Fibroblast of upper back skin (primary cell): ENCODE data around the gene POLA2.
A peak's percentile ranks its signal among the peaks of the same experiment; 100 is the strongest.
"Not testable (repeated sequence)": the region's sequence is repeated elsewhere in the genome, so short reads cannot be mapped to it uniquely, and the experiment has no call there.

ENCODE experiments used
- DNase-seq: peaks from one replicate; pipeline ENCODE4 v3.0.0-alpha.2; 2013

Gene POLA2

DNA sequence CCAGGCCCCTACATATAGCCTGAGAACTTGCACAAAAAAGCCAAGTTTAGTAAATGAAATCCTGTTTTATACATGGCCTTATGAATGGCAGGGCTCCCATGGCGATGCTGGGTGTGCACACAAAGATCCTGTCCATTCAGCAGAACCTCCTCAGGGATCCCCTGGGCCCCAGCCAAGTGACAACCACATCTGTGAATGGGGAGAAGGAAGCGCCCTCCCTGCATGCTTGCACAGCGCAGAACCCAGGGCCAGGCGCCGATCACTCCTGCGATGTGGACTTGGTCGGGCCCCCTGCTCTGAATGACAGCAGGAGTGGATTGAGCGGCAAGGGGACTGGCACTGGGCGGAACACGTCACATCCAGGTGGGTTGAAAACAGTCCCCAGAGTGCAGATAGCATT lies 48.5 kb downstream of the POLA2 start:
- peak; percentile 43 for DNase-seq

DNA sequence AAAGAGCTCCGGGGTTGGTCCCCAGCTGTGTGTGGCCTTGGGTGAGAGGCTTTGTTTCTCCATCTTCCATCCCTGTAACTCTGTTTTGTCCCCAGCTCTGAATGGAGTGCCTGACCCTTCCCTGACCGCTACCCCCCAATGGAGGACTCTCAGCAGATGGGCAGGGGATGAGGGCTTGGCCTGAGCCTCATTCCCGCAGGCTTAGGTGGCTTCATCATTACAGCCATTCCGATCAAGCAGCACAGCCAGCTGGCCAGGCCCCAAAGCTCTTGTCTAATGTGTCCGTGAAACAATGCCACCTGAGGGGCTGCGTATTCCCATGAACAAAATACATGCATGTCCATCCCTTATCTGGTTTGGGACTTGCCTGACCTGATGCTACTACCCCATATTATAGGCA lies 49.0 kb downstream of the POLA2 start:
- peak; percentile 39 for DNase-seq

DNA sequence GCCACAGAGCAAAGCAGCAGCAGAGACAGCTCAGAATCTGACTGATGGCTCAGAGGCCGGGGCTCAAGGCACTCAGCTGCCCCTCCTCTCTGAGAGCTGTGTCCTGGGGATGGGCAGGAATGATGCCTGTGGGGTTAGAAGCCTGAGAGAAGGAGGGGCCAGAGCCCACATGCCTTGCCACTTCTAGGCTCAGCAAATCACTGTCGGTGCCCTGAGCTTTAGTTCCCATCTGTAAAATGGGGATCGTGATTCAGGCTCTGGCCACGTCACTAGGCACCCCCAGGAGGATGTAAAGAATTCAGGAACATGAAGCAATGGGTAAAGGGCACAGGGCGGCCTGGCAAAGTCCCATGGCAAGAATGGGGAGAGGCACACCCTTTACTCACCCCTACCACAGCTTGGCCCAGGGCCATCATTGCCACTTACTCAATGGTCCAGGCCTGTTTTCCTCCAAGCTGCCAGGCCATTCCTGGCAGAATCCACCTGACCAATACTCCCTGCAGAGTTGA lies 49.5 kb downstream of the POLA2 start:
- DNase-seq = peak; percentile 8

DNA sequence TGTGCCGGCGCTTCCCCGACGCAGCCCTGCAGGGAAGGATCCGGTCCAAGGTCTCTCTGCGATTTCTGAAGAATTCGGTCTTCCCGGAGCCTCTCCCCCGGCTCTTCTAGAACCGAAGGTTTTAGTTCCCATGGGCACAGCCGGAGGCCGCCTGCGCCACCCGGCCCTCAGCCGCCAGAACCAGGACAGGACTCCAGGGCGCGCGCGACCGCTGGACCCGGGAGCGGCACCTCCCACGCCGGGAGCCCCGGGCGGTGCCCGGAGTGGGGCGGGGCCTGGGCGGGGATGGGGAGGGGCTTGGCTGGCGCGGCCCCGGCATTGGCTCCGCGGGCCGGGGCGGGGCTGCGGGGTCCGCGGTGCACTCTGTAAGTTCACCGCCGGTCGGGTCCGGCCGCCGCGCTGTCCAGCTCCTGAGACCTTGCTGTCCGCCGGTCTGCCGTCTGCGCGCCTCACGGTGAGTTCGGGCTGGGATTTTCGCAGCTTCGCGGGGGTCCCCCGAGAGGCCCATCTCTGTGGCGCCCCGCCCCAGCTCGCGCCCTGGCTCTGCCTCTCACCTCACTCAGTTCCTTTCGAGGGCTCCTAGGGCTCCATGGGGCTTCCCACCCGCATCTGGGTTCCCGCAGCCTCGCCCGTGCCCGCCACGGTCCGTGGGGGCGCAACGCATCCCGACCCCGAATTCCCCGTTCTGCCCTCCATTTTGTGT lies 52.9 kb downstream of the POLA2 start, which contains the start of gene CDC42EP2:
Gene CDC42EP2, plus strand, starts transcription at position 366 of the 703 bp plus-strand sequence. CDS start 6,033 bp downstream, outside the sequence.
- DNase-seq = peak; percentile 71

DNA sequence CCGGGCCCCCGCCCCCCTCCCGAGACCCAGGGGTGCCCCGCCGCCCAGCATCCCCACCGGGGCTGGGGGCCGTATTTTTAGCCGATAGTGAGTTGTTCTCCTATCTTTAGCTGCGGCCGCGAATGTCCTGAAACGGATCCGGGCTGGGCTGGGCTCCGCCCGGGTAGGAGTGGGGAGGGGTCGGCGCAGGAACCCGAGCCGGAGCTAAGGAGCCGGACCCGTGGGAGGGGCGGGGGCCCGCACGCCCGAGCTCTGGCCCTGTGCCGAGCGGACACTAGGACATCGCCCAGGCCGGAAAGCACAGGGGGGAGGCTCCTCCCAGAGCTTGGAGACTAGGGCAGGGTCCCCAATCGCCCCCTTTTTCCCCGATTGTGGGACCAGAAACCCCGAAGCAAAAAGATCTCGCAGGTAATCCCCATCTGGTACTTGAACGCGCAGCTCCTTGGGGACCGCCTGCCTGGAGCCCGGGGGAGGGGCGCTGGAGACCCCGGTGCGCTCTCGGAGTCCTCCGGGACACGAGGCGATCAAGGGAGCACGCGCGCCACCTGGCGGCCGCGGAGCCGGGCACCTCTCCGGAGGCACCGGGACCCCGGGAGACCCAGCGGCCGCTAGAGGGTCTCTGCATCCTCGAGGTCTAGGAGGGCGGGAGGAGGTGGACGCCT lies 53.6 kb downstream of the POLA2 start:
- peak; percentile 66 for DNase-seq

DNA sequence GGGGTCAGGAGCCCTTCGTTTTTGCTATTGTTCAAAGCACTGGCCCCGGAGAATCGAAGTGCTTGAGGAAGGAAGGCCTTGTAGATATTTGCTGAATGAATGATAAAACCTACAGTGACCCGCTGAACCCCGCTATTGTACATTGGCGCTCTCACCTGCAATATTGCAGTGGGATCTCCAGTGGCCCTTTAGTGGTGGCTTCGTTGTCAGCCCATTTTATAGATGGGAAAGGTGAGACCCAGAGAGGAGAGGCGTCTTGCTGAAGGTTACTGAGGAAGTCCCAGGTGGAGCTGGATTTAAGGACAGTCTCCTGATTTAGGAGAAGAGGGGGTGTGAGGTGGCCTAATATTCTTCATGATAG lies 54.1 kb downstream of the POLA2 start:
- no peak for DNase-seq

DNA sequence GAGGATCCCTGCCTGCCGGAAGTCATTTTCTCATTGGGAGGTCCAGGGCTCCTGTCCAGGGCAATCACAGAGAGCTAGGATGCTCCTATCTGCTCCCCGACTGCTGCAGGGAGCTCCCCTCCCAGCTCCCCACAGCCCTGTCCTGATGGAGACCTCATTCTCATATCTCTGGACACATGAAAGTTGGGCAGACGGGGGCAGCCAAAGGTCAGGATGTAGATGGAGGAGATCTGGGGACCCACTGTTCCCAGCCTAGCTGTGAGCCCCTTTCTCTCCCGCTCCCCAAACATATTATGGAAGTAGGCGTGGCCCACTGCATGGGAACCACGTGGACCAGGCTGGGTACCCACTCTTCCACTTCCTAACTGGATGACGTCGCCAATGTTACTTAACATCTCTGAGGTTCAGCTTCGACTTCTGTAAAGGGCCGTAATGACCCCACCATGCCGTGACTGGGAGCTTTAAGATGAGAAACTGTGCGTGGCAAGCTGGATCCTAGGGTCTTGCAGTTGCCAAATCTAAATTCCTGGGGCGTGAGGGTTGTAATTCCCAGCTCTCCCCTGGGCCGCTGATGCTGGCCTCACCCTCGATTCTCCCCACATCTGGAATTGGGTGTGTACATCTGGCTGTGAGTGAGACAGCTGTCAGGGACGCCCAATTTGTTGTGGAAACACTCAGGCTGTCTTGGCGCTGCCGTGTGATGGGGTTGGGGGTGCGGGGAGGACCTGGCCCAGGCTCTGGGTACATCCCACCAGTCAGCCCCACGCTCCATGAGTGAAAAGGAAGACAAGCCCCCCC lies 54.7 kb downstream of the POLA2 start:
- DNase-seq = peak; percentile 95

DNA sequence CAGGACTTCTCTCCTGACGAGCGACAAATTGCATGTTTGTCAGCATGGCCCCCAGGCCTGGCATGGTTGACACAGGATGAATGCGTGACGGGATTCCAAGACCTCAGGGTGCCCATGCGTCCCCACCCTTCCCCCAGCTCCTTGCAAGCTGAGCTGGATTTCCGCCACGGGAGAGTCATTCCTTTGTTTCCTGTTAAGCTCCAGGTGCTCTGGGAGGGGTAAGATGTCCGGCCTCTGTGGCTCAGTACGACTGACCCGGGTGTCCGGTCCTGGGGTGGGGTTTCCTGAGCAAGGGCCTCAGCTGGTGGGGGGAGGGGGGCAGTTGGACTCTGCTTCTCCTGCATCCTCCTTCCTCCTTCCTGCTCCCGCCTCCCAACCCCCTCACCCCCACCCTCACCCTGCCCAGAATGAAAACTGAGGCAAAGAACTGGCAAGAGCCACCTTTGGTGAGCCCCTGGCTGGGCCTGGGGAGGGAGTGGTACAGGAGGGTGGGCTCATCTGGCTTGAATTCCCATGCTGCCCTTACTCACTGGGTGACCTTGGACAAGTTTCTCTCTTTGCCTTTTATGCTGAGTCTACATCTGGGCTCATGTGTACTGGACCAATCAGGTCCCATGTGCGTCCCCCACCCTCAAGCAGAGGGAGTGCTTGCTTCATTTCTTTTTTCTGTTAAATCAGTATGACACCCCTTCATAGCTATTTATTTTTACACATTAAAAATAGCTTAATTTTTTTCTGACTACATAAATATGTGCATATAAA lies 55.4 kb downstream of the POLA2 start:
- peak; percentile 77 for DNase-seq

DNA sequence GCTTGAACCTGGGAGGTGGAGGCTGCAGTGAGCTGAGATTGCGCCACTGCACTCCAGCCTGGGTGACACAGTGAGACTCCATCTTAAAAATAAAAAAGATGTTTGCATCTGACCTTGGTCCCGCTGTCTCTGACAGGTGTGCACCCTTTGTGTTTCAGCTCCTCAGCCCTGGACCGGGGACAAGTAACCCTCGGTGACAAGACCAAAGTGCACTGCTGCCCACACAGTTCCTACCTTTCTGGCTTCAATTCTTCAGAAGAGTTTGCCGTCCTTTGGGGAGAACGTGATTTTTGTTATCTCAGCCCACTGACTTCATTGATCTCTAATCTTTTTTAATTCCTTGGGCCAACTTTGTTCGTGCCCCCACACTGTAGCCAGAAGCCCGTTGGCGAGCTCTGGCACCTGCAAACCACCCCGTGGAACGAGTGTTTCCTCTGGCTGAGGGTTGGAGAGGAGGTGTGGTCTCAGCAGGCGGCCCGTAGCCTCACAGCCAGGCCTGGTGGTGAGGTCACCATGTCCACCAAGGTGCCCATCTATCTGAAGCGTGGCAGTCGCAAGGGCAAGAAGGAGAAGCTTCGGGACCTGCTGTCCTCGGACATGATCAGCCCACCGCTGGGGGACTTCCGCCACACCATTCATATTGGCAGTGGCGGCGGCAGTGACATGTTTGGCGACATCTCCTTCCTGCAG lies 58.8 kb downstream of the POLA2 start:
- no peak for DNase-seq

DNA sequence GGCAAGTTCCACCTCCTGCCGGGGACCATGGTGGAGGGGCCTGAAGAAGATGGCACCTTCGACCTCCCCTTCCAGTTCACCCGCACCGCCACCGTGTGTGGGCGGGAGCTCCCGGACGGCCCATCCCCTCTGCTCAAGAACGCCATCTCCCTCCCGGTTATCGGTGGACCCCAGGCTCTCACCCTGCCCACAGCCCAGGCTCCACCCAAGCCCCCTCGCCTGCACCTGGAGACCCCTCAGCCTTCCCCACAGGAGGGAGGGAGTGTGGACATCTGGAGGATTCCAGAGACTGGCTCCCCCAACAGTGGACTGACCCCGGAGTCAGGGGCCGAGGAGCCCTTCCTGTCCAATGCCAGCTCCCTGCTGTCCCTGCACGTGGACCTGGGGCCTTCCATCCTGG lies 59.3 kb downstream of the POLA2 start:
- DNase-seq = no peak

DNA sequence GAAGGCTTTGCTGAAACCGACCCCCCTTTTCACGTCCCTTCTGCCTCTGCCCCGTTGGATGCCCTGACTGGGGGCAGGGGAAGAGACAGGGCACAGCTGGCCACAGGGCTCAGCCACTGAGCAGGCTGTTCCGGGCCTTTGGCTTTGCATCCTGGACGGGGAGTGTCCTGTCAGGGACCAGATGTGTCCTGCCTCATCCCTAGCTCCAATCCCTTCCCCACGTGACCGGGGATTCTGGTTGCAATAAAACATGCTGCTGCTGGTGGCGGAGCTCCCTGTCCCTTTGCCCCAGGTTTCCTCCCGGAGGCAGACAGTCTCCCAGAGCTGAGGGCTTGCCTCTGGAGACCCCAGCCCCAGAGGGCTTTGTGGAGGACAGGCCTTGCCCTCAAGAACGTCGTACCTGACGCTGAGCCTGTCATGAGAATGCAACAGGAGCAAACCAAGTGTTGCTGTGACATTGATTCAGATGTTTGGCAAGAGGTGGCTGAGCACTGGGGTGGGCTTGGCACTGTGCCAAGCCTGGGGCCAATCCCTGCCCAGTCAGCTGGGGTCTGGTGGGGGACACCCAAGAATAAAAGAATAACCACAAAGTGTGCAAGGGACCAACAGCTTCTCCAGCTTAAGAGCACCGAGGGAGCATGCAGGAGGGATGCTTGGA lies 60.2 kb downstream of the POLA2 start:
- DNase-seq = no peak

DNA sequence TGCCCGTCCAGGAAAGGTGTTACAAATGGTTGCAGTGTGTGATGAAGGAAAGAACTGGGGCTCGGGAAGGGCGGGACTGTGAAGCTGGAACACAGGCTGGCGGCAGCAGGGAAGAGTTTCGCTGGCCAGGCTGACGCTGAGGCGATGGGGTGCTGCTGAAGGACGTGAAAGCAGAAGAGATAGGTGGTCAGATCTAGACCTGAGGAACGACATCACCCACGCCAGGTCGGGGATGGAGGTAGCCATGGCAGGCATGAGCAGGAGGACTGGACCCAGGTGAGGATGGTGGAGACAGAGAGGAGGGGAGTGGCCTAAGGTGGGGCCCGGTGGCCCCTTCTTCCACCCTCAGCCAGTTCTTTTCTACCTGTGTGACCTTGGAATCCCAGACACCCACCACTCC lies 62.1 kb downstream of the POLA2 start:
- DNase-seq = no peak

DNA sequence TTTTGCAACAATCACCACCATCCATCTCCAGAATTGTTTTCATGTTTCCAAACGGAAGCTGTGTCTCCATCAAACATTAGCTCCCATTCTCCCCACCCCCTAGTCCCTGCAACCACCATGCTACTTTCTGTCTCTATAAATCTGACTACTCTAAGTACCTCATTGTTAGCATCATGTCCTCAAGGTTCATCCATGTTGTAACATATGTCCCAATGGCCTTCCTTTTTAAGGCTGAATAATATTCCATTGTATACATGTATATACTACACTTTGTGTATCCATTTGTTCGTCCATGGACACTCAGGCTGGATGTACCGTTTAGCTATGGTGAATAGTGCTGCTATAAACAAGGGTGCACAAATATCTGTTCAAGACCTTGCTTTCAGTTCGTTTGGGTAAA lies 63.7 kb downstream of the POLA2 start:
- DNase-seq = no peak

DNA sequence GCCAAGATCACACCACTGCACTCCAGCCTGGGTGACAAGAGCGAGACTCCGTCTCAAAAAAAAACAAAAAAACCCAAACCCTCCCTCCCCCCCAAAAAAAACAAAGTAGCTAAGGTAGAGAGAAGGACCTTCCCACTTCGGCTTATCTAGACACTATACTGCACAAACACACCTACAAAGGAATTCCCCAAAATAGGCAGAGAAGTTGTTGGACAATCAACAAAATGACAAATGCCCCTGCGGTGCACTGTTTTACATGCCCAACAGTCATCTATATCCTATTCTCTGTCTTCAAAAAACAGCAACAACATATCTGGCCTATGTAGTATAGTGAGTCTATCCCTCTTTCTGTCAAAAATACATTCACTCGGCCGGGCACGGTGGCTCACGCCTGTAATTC lies 65.3 kb downstream of the POLA2 start:
- DNase-seq = no peak

DNA sequence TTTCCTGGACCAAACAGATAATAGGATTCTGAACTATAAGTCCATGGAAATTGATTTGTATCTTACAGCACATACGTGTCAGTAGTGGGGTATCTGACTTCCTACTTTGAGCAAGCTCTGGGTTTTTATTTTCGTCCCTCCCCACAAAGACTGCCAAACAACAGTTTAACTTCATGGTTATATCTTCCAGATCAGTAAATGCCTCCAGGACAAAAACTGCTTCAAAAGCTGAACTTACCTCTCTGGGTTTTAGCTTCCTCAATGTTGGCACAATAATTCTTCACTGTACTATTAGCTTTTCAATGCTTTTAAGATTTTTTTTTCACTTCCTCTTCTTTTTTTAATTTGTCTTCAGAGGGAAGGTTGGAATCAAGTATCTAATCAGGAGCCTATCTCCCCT lies 67.7 kb downstream of the POLA2 start:
- DNase-seq = no peak

DNA sequence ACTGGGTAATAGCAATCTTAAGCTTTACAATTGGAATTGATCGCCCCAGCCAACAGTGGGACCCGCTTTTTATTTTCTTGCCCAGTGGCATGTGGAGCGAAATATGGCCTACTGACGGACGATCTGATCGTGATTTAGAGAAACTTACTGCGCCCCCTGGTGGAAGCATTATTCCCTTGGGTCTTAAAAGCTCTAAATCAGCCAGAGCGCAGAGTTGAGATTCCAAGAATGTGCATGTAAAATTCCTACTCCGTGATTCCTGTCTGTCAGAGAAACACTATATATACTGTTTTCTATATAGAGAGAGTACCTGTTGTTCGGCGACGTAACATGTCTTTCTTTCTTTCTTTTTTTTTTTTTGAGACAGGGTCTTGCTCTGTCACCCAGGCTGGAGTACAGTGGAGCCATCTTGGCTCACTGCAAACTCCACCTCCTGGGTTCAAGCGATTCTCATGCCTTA lies 68.2 kb downstream of the POLA2 start:
- peak; percentile 91 for DNase-seq

DNA sequence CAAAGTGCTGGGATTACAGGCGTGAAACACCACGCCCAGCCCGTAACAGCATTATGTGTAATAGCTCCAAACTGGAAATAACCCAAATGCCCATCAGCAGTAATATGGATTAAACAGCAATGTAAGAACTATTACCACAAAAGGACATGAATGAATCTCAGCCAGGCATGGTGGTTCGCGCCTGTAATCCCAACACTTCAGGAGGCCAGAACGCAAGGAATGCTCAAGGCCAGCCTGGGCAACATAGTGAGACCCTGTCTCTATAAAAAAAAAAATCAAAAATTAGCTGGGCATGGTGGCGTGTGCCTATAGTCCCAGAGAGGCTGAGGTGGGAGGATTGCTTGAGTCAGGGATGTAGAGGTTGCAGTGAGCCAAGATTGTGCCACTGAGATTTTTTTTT lies 68.8 kb downstream of the POLA2 start:
- DNase-seq = no peak

DNA sequence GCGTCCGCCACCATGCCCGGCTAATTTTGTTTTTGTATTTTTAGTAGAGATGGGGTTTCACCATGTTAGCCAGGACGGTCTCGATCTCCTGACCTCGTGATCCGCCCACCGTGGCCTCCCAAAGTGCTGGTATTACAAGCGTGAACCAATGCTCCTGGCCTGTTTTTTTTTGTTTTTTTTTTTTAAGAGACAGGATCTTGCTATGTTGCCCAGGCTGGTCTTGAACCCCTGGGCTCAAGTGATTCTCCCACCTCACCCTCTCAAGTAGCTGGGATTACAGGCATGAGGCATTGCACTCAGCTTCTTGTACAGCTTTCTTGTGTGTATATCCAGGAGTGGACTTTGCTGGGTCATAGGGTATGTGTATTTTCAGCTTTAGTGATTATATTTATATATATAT lies 70.8 kb downstream of the POLA2 start:
- DNase-seq = not testable (repeated sequence)

DNA sequence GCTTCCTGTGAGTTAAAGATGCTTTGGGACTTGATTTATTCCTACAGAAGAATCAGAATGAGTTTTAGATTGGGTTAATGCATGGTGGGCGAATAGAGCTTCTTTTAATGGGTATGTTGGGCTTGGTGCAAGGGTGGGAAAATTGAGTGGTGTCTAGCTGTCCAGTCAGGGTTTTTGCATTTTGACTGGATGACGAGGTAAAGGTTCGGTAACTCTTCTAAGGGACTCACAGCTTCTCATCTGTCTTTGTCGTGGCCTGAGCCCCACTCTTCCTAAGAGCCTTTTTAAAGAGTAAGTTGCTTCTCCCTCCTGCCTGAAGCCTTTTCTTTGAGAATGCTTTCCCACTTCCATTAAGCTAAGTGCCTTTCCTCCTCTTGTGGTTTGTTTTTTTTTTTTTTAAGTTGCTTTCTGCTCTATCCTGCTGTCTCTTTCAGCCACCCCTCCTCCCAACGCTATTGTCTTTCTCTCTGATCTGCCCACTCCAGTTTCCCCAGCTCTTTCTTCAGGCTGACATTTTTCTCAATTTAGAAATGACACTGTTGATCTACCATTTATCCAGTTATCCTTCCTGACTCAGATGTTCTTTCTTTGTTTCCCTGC lies 73.0 kb downstream of the POLA2 start:
- no peak for DNase-seq

DNA sequence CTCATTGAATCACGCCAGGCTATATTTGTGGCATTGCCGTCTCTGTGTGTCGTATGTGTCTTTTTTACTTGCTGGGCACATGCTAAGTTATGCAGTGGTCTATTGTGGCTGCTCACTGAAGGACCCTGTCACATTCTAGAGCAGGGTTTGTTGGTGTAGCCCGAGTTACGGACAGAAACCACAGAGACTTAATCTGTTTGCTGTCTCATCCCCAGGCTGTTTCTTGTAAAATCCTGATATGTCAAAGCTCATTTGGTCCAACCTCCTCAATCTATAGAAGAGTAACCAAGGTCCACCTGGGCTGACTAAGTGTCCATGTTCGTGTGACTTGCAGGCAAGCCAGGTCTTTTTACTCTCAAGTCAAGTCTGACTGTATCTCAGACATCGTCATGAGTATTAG lies 76.9 kb downstream of the POLA2 start:
- DNase-seq = no peak

DNA sequence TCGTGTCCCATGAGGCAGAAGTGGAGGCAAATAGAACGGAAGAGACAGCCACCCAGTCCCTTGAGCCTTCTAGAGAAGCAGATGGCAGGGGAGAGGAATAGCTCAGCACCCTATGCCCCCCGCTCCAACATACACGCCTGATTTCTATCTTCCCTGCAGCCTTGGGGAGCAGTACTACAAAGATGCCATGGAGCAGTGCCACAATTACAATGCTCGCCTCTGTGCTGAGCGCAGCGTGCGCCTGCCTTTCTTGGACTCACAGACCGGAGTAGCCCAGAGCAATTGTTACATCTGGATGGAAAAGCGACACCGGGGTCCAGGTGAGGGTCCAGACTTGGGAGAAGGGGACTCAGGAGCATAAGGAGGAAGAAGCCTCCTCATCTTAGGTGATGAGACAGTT lies 78.5 kb downstream of the POLA2 start:
- DNase-seq = no peak
